ENCODE data around the gene SLC4A9.
"Not testable (repeated sequence)": the region's sequence is repeated elsewhere in the genome, so short reads cannot be mapped to it uniquely, and the experiment has no call there.

Gene SLC4A9

DNA sequence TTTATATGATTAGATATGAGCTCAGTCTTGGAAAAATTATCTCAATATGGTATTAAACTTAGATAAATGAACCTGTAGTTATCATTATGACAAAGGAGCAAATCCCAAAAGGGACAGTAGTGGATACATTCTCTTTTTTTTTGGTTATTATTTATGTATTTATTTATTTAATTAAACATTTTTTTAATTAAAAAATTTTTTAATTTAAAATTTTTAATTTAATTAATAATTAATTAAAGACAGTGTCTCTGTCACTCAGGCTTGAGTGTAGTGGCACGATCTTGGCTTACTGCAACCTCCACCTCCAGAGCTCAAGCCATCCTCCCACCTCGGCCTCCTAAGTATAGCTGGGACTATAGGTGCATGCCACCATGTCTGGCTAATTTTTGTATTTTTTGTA lies 57.2 kb downstream of the SLC4A9 start:
- Histone ChIP-seq H3K36me3 (ENCODE audit: control insufficient read depth, low read length) (peaks cover 33% of the 10 kb centered on the region), H3K27me3 (ENCODE audit: control insufficient read depth, low read length) (no peaks in the 10 kb centered on the region), H3K9me2 (replicated peaks; ENCODE audit: control insufficient read depth, low read length) (no peaks in the 10 kb centered on the region), H4K20me1 (ENCODE audit: control insufficient read depth, insufficient read depth, low read depth, low read length) (peaks cover 16% of the 10 kb centered on the region; the same call in 1 of the 2 replicates), H3K4me2 (ENCODE audit: low read length) (no peak overlapping the region), H3F3A (ENCODE audit: control insufficient read depth, insufficient read depth) (no peaks in the 10 kb centered on the region), H3K9me3 (ENCODE audit: control insufficient read depth, insufficient read depth, low read length) (no peaks in the 10 kb centered on the region), H3K4me1 (ENCODE audit: control insufficient read depth, low read length) (peaks cover 21% of the 10 kb centered on the region), H3K4me3 (ENCODE audit: low read length) (no peak overlapping the region), H3K79me2 (ENCODE audit: control insufficient read depth, low read length) (peaks cover 97% of the 10 kb centered on the region), H3K27ac (ENCODE audit: low read depth, low read length) (no peak overlapping the region)
- TF ChIP-seq CTCF (IDR thresholded peaks at IDR 0.05; ENCODE audit: low read depth, low read length, poor library complexity, severe bottlenecking) (no peak), EZH2phosphoT487 (IDR thresholded peaks at IDR 0.05; ENCODE audit: borderline replicate concordance, low read length) (no peak)

DNA sequence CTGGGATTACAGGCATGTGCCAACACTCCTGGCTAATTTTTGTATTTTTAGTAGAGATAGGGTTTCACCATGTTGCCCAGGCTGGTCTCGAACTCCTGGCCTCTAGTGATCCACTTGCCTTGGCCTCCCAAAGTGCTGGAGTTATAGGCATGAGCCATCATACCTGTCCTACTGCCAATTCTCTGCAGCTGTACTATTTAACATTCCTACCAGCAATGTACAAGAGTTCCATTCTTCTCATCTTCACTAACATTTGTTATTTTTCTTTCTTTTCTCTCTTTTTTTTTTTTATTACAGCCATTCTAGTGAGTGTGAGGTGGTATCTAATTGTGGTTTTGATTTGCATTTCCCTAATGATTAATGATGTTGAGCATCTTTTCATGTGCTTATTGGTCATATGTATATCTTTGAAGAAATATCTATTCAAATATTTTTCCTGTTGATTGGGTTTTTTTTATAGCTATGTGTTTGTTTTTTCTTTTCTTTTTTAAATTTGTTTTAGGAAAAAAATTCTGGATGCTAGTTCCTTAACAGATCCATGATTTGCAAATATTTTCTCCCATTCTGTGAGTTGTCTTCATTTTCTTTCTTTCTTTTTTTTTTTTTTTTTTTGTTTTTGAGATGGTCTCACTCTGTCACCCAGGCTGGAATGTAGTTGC lies 59.0 kb downstream of the SLC4A9 start:
- Histone ChIP-seq H3K36me3 (ENCODE audit: control insufficient read depth, low read length) (peaks cover 24% of the 10 kb centered on the region), H3K27ac (ENCODE audit: low read depth, low read length) (no peak overlapping the region), H3K9me2 (replicated peaks; ENCODE audit: control insufficient read depth, low read length) (no peaks in the 10 kb centered on the region), H3K4me3 (ENCODE audit: low read length) (no peak overlapping the region), H3K4me1 (ENCODE audit: control insufficient read depth, low read length) (peaks cover 21% of the 10 kb centered on the region), H3K27me3 (ENCODE audit: control insufficient read depth, low read length) (no peaks in the 10 kb centered on the region), H3K9me3 (ENCODE audit: control insufficient read depth, insufficient read depth, low read length) (no peaks in the 10 kb centered on the region), H4K20me1 (ENCODE audit: control insufficient read depth, insufficient read depth, low read depth, low read length) (peaks cover 16% of the 10 kb centered on the region; the same call in 1 of the 2 replicates), H3K4me2 (ENCODE audit: low read length) (peak overlapping the region; percentile 16; the same call in 1 of the 2 replicates), H3K79me2 (ENCODE audit: control insufficient read depth, low read length) (peaks cover 97% of the 10 kb centered on the region), H3F3A (ENCODE audit: control insufficient read depth, insufficient read depth) (no peaks in the 10 kb centered on the region)
- no peak for TF ChIP-seq EZH2phosphoT487 (IDR thresholded peaks at IDR 0.05; ENCODE audit: borderline replicate concordance, low read length)

DNA sequence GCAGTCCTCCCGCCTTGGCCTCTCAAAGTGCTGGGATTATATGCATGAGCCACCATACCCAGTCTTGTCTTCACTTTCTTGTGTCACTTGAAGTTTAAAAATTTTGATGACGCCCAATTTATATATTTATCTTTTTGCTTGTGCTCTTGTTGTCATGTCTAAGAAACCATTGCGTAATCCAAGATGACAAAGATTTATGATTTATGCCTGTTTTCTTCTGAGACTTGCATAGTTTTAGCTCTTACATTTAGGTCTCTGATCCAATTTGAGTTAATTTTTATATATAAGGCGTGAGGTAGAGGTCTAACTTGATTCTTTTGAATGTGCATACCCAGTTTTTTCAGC lies 60.2 kb downstream of the SLC4A9 start:
- H3K9me3 ChIP-seq (ENCODE audit: control insufficient read depth, insufficient read depth, low read length) = no peaks in the 10 kb centered on the region
- no peak overlapping the region for H3K27ac ChIP-seq (ENCODE audit: low read depth, low read length)
- H4K20me1 ChIP-seq (ENCODE audit: control insufficient read depth, insufficient read depth, low read depth, low read length) = peaks cover 16% of the 10 kb centered on the region; the same call in 1 of the 2 replicates
- H3K79me2 ChIP-seq (ENCODE audit: control insufficient read depth, low read length) = peaks cover 97% of the 10 kb centered on the region
- H3K9me2 ChIP-seq (replicated peaks; ENCODE audit: control insufficient read depth, low read length) = no peaks in the 10 kb centered on the region
- TF ChIP-seq EZH2phosphoT487 (IDR thresholded peaks at IDR 0.05; ENCODE audit: borderline replicate concordance, low read length) (no peak), CTCF (IDR thresholded peaks at IDR 0.05; ENCODE audit: low read depth, low read length, poor library complexity, severe bottlenecking) (no peak)
- peaks cover 21% of the 10 kb centered on the region for H3K4me1 ChIP-seq (ENCODE audit: control insufficient read depth, low read length)
- no peaks in the 10 kb centered on the region for H3K27me3 ChIP-seq (ENCODE audit: control insufficient read depth, low read length)
- H3K4me2 ChIP-seq (ENCODE audit: low read length) = no peak overlapping the region
- H3K4me3 ChIP-seq (ENCODE audit: low read length) = no peak overlapping the region
- H3K36me3 ChIP-seq (ENCODE audit: control insufficient read depth, low read length) = peaks cover 20% of the 10 kb centered on the region
- no peaks in the 10 kb centered on the region for H3F3A ChIP-seq (ENCODE audit: control insufficient read depth, insufficient read depth)

DNA sequence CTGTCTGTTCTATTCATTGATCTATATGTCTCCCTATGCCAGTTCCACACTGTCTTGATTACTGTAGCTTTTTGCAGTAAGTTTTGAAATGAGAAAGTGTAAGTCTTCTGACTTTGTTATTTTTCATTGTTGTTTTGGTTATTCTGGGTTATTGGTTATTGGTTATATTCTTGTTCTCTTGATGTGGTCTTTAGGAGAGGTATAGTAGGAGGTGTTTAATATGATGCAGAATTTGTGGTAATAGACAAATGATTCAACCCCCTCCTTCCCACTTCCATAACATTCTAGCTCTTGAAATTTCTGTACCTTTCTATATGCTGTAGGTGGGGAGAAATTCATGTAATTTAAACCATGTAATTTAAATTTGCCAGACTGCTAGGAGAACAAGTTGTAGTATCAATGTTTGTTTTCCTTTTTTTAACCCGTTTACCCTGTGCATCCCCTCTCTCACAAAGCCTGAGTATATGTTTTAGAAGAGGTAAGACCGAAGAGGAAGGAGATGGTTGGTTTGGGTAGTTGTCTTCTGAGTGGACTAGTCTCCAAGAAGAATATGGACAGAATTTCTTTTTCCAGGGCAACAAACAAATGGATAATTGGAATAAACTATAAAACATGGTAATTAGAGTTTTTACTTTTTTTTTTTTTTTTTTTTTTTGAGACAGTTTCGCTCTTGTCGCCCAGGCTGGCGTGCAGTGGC lies 60.8 kb downstream of the SLC4A9 start:
- Histone ChIP-seq H3K9me3 (ENCODE audit: control insufficient read depth, insufficient read depth, low read length) (no peaks in the 10 kb centered on the region), H3K79me2 (ENCODE audit: control insufficient read depth, low read length) (peaks cover 98% of the 10 kb centered on the region), H3F3A (ENCODE audit: control insufficient read depth, insufficient read depth) (no peaks in the 10 kb centered on the region)

DNA sequence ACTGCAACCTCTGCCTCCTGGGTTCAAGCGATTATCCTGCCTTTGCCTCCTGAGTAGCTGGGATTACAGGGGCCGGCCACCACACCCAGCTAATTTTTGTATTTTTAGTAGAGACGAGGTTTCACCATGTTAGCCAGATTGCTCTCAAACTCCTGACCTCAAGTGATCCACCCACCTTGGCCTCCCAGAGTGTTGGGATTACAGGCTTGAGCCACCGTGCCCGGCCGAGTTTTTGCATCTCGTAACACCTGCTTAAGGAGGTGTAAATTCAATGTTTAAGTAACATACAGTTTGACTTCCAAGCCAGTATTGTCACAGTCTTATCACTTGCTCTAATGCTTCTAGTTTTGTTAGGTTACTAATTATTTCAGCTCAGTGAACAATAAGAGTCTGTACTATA lies 61.4 kb downstream of the SLC4A9 start:
- Histone ChIP-seq H3K36me3 (ENCODE audit: control insufficient read depth, low read length) (peaks cover 25% of the 10 kb centered on the region), H4K20me1 (ENCODE audit: control insufficient read depth, insufficient read depth, low read depth, low read length) (peaks cover 16% of the 10 kb centered on the region; the same call in 1 of the 2 replicates), H3K79me2 (ENCODE audit: control insufficient read depth, low read length) (peaks cover 97% of the 10 kb centered on the region), H3K4me1 (ENCODE audit: control insufficient read depth, low read length) (peaks cover 21% of the 10 kb centered on the region)
- not testable (repeated sequence) for H3K9me2 ChIP-seq (replicated peaks; ENCODE audit: control insufficient read depth, low read length); H3F3A ChIP-seq (ENCODE audit: control insufficient read depth, insufficient read depth); H3K9me3 ChIP-seq (ENCODE audit: control insufficient read depth, insufficient read depth, low read length); H3K4me2 ChIP-seq (ENCODE audit: low read length); H3K4me3 ChIP-seq (ENCODE audit: low read length); H3K27ac ChIP-seq (ENCODE audit: low read depth, low read length); H3K27me3 ChIP-seq (ENCODE audit: control insufficient read depth, low read length)

More for the DNA sequence above, 60.8 kb downstream of the SLC4A9 start:
- peaks cover 25% of the 10 kb centered on the region for H3K36me3 ChIP-seq (ENCODE audit: control insufficient read depth, low read length)
- peaks cover 21% of the 10 kb centered on the region for H3K4me1 ChIP-seq (ENCODE audit: control insufficient read depth, low read length)
- TF ChIP-seq CTCF (IDR thresholded peaks at IDR 0.05; ENCODE audit: low read depth, low read length, poor library complexity, severe bottlenecking) = no peak
- no peak for TF ChIP-seq EZH2phosphoT487 (IDR thresholded peaks at IDR 0.05; ENCODE audit: borderline replicate concordance, low read length)
- H3K4me3 ChIP-seq (ENCODE audit: low read length) = no peak overlapping the region
- H3K27ac ChIP-seq (ENCODE audit: low read depth, low read length) = no peak overlapping the region
- H3K9me2 ChIP-seq (replicated peaks; ENCODE audit: control insufficient read depth, low read length) = no peaks in the 10 kb centered on the region
- H4K20me1 ChIP-seq (ENCODE audit: control insufficient read depth, insufficient read depth, low read depth, low read length) = peaks cover 16% of the 10 kb centered on the region; the same call in 1 of the 2 replicates
- no peak overlapping the region for H3K4me2 ChIP-seq (ENCODE audit: low read length)
- no peaks in the 10 kb centered on the region for H3K27me3 ChIP-seq (ENCODE audit: control insufficient read depth, low read length)
